GM12891 (cell line): ENCODE results near the gene C16orf95.

ENCODE experiments used
- PAX5 ChIP-seq: IDR thresholded peaks from 2 replicates; pipeline ENCODE4 v1.6.1; 2011; ENCODE audit warnings: low read length, moderate library complexity, mild to moderate bottlenecking; ENCODE audit not compliant: insufficient read depth, severe bottlenecking
- POLR2A ChIP-seq: IDR thresholded peaks from 2 replicates; pipeline ENCODE4 v1.6.1; 2011; ENCODE audit warnings: low read depth, low read length, control low read depth
- POLR2AphosphoS5 ChIP-seq: IDR thresholded peaks from 2 replicates; pipeline ENCODE4 v1.6.1; 2011; ENCODE audit warnings: low read depth, low read length, control low read depth
- SPI1 ChIP-seq: IDR thresholded peaks from 2 replicates; pipeline ENCODE4 v1.6.1; 2011; ENCODE audit warnings: low read depth, low read length, control low read depth
- TAF1 ChIP-seq: IDR thresholded peaks from 2 replicates; pipeline ENCODE4 v1.6.1; 2011; ENCODE audit warnings: low read depth, low read length, control low read depth

GRCh38 chr16:87322360-87322759 is 5.2 kb upstream of the C16orf95 start:
- no peak for TF ChIP-seq POLR2A
- TF ChIP-seq PAX5: no peak
- no peak for TF ChIP-seq TAF1
- no peak for TF ChIP-seq POLR2AphosphoS5
- TF ChIP-seq SPI1: no peak
